HUDEP-2 (cell line): ENCODE data around the gene IL33.
A peak's percentile ranks its signal among the peaks of the same experiment; 100 is the strongest.

ENCODE experiments used
- DNase-seq, 76 experiments: peaks; one replicate each; lab custom pipeline; 2025; ENCODE audit not compliant: unreplicated experiment in 76 of 76; lab: John Stamatoyannopoulos, UW

IL33 gene

DNA sequence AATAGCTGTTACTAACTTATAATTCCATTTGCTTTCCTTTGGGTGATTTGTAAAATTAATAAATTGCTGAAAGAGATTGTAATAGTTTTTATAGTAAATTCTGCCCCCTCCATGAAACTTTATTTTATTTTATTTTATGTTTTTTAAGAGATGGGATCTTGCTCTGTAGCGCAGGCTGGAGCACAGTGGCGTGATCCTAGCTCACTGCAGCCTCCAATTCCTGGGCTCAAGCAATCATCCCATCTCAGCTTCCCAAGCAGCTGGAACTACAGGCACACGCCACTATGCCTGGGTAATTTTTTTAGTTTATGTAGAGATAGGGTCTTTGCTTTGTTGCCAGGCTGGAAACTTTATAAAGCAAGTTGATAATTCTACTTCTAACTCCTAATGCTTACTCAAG, 395 bp downstream of the IL33 start:
- DNase-seq, result no peak

DNA sequence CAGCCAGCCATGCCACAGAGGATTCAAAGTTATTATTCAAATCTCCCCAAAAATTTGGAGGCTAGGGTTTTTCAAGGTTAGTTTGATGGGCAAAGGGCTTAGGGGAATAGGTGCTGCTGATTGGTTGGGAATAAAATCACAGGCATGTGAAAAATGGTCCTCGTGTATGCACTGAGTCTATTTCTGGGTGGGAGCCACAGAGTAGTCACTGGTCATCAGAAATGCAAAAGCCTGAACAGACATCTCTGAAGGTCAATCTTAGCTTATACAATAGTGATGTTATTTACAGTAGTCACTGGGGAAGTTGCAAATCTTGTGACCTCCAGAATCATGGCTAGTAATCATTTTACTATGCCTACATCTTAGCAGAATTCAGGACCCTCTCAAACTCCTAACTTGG, 1.3 kb downstream of the IL33 start:
- no peak for DNase-seq

DNA sequence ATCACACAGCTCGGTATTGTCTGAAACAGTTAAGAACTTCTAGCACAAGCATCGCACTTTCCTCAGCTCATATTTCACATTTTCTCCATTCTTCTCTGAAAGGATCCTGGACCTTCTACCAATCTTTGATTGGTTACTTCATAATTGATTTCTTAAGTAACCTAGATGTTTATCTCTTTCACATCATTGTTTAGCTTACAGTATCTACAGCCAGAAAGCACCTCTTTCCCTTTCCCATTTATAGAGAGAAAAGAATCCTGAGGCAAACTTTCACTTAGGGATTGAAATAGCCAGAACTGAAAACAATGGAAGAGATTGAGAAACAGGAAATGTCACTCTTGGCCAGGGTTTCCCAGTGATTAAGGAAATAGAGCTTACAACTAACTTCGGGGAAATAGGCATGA, 2.5 kb downstream of the IL33 start:
- DNase-seq, result no peak

DNA sequence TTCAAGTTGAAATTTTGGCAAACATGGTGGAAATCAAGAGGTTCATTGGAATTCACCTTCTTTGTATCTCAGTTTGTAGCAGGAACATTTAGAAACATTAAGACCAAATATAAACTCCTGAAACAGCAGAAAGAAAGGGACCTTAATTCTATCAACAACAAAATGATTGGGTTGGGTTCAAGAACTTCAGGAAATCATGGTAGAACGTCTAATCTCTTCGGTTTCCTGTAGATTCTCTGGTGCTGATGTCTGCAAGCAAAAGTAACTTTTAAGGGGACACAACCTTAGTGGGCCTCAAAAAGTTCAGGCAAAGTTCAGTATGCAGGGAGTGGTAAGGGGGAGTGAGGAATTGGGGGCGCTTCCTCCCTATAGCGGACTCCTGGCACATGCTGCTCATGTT, 3.4 kb downstream of the IL33 start:
- DNase-seq, result no peak

DNA sequence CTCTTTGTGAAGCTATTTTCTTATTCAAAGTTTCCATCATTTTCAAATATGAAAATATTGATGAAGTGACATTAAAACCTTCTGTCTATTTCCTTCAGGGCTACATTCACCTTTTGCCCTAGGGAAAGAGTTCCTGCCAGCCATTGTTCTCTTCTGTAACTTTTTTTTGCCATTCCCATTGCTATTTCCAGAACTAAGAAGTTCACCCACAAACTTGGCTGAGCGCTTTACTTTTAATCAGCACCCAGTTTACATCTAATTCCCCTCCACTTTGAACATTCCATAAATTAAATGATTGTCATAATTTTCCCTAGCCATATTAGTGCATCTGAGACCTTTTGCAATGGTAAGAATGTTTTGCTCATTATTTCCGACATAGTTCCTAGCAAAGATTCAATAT, 4.4 kb downstream of the IL33 start:
- no peak for DNase-seq

DNA sequence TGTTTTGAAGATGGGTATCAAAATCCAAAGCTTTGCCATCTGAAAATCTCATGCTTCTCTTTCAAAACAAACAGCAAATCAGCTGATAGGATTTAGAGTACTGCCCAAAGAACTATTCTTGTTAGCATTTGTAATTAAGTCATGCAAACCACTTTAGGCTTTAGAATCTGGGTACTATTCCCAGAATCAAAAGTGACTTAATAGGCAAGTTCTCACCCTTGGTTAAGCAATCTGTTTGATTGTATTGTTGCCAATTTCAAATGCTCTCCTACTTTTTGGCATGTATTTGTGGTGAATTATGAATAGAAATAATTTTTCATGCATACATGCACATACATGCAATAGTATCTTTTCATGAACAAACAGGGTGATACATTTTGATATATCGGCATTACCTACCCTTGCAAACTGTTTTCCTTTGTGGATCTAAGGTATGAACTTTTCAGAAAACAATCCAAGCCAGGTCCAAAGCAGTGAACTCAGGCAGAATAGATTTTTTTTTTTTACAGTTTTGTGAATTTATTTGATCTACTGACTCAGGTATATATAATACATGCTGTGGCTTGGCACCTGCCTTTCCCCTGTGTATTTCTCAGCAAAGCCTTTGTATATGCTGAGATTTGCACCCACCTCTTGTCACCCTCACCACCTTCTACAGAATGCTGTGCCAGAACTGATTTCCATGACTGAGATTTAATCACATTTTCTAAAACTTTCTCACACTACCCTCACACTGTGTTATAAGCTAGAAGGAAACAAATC, 9.0 kb downstream of the IL33 start:
- no peak for DNase-seq

DNA sequence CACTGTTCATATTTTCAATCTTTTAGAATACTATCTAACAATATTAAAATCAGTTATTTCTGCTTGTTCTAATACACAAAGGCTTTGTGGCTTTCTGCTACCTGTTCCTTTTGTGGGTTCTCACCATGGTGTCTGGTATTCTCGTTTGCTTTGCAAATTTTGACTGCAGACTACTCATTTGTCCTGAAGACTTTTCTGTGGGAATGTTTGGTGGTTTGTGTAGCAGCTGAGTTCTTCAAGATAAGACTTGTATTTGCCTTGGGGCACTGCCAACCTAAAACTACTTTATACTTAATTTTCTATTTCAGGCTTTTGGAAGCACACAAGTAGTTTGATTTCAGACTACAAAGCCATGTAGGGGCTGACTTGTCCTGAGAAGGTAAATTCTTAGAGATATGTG, 11.1 kb downstream of the IL33 start:
- DNase-seq, result no peak

DNA sequence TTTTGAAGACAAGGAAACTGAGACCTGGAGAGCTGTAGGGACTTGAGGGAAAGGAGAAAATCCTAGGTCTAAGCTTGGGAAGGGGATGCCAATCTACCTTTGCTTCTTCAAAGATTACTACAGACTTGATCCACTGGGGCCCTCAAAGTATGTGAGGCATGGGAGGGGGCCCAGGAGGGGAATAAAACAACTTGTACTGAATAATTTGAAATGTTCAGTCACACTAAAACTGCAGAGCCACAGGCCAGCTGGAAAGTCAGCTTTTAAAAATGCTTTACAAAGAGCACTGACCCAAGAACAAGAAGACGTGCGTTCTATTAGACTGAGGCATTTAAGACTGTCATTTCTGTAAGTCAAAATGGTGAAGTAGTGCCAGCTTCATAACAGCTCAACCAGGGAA, 13.6 kb downstream of the IL33 start:
- no peak for DNase-seq

DNA sequence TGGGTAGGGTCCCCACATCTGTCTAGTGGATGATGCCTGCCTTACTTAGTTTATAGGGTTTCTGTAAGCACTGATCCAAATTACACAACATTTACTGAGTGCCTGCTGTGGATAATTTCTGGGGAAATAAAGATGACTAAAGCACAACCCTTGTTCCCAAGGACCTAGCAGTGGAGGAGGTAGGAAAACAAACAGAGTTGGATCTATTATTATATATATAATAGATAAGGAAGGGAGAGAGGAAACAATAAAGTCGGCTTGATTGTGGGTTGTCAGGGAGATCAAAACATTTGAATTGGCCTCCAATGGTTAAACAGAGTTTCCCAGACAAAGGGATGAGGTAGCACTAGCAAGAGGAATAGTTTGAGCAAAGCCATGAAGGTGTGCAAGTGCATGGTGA, 14.0 kb downstream of the IL33 start:
- no peak for DNase-seq

DNA sequence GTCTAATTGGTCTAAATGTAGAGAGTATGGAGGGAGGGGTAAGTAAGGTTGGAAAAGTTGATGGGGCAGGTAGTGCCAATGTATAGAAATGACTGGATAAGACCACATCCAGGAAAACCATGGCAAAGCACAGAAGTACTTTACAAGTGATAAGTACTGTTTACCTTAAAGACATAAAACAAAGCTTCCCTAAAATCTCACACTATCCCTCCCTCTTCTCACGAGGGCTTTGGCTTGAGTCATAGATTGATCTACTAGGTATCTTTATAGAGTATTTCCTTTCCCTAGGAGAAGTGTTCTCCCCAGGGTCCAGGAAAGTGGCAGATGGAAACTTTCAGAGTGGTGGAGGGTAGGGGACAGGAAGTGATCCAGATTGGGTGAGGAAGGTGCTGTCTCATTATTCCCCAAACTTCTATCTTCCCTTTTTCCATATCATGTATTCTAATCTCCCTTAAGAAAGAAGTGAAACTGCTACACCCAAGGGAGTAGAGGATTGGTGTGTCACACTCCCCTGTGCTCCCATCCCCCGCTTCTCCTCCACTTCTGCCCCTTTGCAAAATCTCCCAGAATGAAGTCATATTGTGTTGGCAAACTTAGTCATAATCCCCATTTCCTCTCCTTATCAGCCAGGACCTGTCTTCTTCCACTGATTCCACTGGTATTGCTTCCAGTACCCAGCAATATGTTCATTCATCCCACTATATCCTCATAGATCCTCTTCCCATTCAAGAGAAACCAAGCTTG, 14.6 kb downstream of the IL33 start:
- DNase-seq, result no peak

DNA sequence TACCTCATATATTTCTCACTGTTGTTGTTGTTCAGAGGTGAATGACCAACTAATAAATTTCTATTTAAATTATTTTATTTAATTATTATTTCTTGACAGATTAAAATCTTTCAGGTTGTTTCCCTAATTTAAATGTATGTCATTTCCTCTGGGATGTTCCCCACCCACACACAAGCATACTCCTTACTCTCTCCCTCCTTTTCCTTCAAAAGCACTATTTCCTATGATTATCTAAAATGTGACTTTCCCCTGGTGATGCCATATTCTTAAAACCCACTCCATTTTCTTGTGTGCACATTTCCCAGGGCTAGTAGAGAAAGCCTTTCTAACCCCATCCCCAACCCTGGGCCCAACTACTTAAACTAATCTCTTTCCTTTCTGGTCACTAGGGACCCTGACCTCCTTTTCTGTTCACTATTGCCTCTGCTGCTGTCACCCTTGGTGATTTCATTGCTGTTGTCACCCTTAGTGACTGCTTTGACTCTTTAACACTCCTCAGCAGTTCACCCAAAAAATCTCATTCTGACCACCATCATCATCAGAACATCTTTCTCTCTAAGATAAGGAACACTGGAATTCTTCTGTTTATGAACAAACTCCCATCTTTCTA, 16.8 kb downstream of the IL33 start:
- no peak for DNase-seq

DNA sequence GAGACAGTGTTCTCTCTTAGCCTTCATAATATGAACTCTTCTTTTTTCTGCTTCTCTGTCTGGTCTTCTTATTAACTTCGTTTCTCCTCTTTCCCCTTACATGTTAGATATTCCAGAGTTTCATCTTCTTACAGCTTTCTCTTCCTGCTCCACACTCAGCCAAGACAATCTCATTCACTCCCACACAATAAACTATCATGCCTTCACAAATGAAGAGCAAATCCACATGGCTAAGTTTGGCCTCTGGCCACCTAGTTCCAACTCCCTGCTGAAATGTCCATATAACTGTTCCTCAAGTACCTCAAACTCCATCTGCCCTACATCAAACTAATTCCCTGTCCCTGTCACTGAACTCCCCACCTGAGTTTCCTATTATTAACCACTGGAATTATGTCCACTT, 18.4 kb downstream of the IL33 start:
- no peak for DNase-seq

DNA sequence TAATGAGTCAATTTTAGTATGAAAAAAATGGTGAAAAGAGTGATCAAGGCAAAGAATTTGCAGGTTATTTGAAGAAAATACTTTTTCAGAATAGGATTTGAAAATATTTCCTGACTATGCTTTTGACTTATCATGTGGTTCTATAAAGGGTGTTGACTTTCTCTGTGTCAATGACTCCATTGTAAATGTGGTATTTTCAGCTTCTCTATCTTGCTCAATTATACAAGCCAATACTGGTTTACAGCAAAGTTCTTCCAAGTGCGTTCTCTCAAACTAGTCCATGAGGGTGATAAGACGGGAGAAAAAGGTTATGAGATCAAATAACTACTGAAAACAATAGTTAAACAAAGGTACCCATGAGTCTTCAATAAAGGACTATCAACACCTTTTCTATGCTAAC, 21.7 kb downstream of the IL33 start:
- no peak for DNase-seq

DNA sequence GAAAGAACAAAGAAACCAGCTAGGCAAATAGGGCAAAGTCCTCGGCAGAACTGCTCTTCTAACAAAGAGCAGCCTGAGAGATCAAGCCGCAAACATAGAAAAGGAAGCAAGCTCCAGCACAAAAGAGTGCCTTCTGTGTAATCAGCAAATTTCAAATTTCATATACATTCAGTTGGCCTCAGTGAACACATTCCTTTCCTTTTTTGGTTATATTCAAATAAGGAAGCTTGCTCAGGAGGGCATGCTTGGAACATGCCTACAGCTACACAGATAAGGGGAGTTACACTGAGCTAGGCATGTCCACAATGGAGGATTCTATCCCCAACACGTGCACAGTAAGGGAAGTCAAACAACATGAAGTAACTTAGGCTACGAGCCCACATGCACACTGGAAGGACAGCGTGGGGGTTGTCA, 23.4 kb downstream of the IL33 start:
- DNase-seq, result no peak

DNA sequence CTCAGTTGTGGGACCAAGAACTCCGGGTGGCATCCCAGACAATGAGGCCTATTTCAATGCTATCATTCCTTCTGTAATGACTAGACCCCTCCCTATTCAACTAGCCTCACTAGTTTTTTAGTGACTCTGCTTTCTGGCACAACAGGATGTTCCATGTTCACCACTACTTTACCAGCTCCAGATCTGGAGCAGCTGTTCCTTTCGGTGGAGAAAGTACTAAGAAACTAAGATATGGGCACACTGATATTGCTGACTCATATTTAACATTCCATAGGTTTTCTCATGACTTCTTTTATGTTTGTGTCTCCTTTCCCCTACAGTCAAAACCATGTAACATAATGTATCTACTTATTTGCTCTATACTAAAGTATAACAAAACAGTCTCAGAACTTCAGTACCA, 24.1 kb downstream of the IL33 start:
- DNase-seq, result no peak

DNA sequence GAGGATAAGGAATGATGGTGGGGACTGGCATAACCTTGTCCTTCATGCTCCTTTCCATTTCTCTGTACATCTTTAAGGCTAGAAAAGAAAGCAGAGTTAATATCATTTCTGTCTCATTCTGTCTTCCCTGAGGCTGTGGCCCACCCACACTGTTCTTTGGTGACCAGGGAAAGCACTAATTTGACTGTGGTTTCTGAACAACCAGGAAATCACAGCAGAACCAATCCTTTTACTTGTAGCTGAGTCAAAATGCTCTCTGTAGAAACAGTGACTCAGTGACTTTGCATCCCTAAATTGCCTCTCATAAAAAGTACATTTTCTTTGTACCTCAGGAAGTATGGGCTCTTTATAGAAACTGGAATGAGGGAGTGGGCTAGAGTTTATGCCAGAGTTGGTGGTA, 28.1 kb downstream of the IL33 start:
- DNase-seq, result no peak

DNA sequence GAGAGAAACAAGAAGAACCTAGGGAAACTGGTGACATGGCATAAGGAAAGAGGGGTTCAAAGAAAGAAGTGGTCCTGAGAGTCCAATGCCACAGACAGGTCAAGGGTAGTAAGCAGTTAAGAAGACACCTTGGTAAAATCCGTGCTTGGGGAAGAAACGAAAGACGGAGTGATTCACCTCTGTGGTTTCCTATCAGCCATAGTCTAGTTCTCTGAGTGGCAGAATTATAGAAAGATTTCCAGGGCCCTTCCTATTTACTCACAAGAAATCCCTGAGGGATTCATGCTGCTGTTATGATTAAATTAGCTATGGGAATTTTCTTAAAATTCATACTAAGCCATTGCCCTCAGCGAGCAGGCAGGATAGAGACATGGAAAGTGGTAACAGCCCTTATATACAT, 31.7 kb downstream of the IL33 start:
- DNase-seq, result no peak

DNA sequence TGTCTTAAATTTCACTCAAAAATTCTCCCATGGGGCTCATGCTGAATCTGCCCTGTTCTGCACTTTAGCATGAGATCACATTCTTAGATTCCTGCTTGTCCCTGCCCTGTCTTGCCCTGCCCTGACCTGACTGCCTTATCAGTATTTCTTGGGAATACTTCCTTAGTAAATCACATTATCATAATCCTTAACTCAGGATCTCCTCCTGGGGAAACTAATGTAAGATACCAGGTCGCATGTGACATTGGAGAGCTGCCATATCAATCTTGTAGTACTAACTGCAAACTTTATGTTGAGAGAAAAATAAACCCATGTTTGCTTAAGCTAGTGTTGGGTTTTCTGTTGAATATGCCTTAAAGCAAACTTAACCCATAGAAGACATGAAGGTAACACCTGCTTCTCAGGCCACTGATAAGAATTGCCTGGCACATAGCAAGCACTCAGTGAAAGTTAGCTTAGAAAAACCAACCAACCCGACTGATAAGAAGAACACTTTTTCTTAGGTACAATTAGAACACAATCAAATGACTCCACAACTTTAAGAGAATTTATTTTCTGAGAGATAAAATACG, 53.3 kb downstream of the IL33 start:
- DNase-seq, result no peak

DNA sequence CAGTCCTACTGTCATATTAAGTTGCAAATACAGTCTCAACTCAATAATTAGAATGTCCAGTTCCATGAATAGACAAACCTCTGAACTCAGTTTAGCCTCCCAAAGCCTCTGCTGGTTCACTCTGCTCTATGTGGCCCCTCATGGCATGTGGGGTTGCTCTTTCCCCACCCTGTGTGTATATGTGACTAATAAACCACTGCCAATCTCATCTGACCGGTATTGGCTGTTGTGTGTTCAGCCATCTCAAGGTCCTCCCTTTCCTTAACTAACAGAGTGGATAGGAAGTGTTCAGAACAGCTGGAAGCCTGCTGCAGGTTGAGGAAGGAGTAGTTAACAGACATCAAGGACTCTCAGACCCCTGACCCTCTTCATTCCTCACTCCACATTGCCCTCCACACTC, 55.3 kb downstream of the IL33 start:
- DNase-seq, result peak in 1 of 76 experiments; percentile 11

DNA sequence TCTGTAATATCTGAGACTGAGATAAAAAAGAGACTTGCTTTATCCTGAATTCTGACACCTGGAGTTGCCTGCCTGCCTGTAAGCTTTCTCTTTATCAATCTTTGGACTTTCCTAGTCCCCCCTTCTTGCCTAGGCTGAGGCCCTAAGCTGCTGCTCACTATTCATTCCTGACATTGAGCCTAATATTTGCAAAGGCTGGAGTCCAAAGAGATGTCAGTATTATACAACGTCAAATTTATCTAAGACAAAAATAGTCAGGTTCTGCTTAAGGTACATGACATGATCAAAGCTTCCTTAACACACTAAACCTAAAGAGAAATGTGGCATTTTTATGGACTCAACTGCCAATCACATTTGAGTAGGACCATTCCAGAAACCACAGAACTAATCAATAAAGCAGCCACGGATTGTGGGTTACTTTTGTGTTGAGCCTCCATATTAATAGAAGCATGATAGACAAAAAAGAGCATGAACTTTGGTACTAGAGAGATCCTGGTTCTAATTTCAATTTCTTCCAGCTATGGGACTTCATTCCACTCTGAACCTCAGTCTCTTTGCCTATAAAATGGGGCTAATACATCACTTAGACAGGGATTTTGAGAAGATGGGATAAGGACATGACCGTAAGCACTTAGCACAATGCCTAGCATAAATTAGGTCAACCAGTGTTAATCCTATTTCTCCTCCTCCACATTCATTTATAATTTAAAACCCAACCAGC, 56.1 kb downstream of the IL33 start:
- DNase-seq, result no peak

DNA sequence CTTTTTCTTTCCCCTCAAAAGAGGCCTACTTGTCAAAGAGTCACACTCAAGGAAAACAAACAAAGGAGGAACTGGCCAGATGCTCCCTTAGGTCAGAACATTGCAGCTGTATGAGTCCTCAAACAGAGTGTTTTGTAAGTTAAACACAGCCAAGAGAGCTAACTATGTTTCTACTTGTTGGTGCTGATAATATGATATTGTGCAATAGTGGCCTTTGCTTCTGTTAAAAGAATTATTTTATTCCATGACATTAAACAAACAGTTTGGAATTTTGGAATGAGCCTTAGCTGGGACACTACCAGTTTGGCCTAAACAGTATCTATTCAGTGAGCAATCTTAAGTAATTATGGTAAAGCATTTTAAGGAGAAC, 56.6 kb downstream of the IL33 start:
- no peak for DNase-seq
